Chondrocyte (in vitro differentiated cells): ENCODE results near the gene C4orf36. TPM values are rescaled to one million over a fixed set of nuclear protein-coding genes. Genes with fewer than 3 reads are reported as not detected.

Source experiments
- DNase-seq: peaks from one replicate; pipeline ENCODE4 v3.0.0; 2021; ENCODE audit warnings: mixed read lengths, low spot score
- H3K27ac Mint-ChIP-seq: one replicate; pipeline ENCODE4 v1.8.0; 2021; ENCODE audit warnings: mild to moderate bottlenecking, moderate library complexity, mixed read lengths; ENCODE audit not compliant: unreplicated experiment
- H3K27me3 Mint-ChIP-seq: 2 replicates; pipeline ENCODE4 v1.8.0; 2021; ENCODE audit warnings: low read depth, mixed read lengths
- H3K36me3 Mint-ChIP-seq: 2 replicates; pipeline ENCODE4 v1.8.0; 2021; ENCODE audit warnings: low read depth, mixed read lengths
- H3K4me1 Mint-ChIP-seq: 2 replicates; pipeline ENCODE4 v1.8.0; 2021; ENCODE audit warnings: low read depth, mild to moderate bottlenecking, mixed read lengths
- H3K4me3 Mint-ChIP-seq: one replicate; pipeline ENCODE4 v1.8.0; 2021; ENCODE audit warnings: mild to moderate bottlenecking, moderate library complexity, mixed read lengths; ENCODE audit not compliant: unreplicated experiment
- H3K9me3 Mint-ChIP-seq: 2 replicates; pipeline ENCODE4 v1.8.0; 2021; ENCODE audit warnings: low read depth, mixed read lengths
- total RNA-seq: library from RNA; stranded (reverse); gene quantifications from 3 replicates; pipeline ENCODE4 v1.2.1, GENCODE V29; 2021
- TF ChIP-seq, protein P1 (sequence below): fragments of 200-600 bp; sonication (generic); IDR thresholded peaks from 2 replicates; pipeline ENCODE4 v1.5.0; 2021; ENCODE audit warnings: antibody characterized with exemption, mild to moderate bottlenecking, moderate library complexity

The C4orf36 gene
- total RNA-seq, 1 donor from 2014 or later: 0.60 TPM

DNA sequence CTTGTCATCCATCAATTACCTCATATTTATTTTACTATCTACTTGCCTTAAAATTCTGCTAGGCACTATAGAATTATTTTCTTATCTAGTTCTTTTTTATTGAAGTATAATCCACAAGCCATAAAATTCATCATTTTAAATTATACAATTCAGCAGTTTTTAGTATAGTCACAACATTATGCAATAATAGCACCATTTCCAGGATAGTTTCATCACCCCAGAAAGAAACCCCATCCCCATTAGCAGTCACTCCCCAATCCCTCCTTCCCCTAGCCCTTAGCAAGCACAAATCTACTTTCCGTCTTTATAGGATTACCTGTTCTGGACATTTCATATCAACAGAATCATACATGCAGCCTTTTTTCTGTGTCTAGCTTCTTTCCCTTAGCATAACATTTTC lies 58.6 kb downstream of the C4orf36 start:
- Mint-ChIP-seq H3K36me3 (peaks cover 2% of the 10 kb centered on the region), H3K4me1 (peaks cover 12% of the 10 kb centered on the region), H3K4me3 (no peak overlapping the region), H3K9me3 (peaks cover 4% of the 10 kb centered on the region), H3K27ac (no peak overlapping the region), H3K27me3 (no peaks in the 10 kb centered on the region)
- DNase-seq: no peak
- TF ChIP-seq, protein P1, sequence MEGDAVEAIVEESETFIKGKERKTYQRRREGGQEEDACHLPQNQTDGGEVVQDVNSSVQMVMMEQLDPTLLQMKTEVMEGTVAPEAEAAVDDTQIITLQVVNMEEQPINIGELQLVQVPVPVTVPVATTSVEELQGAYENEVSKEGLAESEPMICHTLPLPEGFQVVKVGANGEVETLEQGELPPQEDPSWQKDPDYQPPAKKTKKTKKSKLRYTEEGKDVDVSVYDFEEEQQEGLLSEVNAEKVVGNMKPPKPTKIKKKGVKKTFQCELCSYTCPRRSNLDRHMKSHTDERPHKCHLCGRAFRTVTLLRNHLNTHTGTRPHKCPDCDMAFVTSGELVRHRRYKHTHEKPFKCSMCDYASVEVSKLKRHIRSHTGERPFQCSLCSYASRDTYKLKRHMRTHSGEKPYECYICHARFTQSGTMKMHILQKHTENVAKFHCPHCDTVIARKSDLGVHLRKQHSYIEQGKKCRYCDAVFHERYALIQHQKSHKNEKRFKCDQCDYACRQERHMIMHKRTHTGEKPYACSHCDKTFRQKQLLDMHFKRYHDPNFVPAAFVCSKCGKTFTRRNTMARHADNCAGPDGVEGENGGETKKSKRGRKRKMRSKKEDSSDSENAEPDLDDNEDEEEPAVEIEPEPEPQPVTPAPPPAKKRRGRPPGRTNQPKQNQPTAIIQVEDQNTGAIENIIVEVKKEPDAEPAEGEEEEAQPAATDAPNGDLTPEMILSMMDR: no peak

DNA sequence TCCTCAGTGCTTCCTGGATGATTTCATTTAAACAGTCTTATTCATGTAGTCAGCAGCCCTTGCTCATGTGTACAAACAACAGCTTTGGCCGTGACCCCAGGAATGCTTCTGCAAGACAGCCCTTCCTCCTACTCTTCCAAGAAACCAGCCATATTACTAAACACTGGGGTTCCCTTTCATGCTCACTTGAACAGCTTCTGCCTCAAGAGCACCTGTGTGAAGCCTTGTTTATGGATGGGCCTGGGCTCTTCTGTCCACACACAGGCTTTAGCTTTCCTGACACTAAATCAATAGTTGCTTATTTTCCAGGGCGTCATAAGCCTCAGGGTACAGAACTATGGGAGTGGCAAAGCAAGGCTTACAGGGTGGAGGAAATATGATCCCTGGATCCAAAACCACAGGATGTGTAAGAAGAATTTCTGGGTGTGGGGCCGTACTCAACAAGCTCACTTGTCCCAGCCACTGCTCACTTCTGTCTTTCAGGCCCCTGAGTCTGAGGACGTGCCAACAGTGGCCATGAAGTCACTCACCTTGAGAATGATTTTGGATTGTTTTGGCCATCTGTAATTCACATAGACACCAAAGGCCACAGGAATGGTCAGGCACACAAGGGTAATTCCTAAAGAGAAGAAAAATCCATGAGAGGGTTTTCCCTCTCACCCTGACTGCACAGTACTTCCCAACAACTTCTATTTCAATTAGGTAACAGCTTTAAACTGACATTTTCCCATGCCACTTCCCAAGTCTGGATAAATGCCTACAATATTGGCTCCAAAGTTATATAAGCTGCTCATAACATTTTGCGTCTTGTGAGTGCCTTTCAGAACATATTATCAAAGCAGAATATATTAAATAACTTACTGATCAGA lies 60.7 kb downstream of the C4orf36 start:
- peaks cover 12% of the 10 kb centered on the region for H3K4me1 Mint-ChIP-seq
- H3K27ac Mint-ChIP-seq: peak overlapping the region; percentile 81
- peaks cover 2% of the 10 kb centered on the region for H3K36me3 Mint-ChIP-seq
- no peaks in the 10 kb centered on the region for H3K27me3 Mint-ChIP-seq
- no peak overlapping the region for H3K4me3 Mint-ChIP-seq
- DNase-seq: no peak
- TF ChIP-seq, protein P1: no peak
- H3K9me3 Mint-ChIP-seq: peaks cover 8% of the 10 kb centered on the region

Other genes with a start within 250 kb of the C4orf36 start
- not detected in 3 replicates for gene SLC10A6, start 43.0 kb downstream of the C4orf36 start, total RNA-seq
- 25.9 to 41.0 TPM (median 28.5 TPM) in 3 replicates for gene AFF1, start 42.6 kb upstream of the C4orf36 start, total RNA-seq